IMR-90 (cell line): ENCODE results near the gene KIRREL1. TPM values are rescaled to one million over a fixed set of nuclear protein-coding genes. Genes with fewer than 3 reads are reported as not detected.

Experiments used
- ATAC-seq: fragments of 200-7000 bp; cut with Tn5 transposase; 2 replicates; pipeline ENCODE4 v1.9.1; 2020; ENCODE audit warnings: low read depth, mild to moderate bottlenecking, moderate library complexity
- BruUV-seq: library from RNA; stranded (reverse); fragments of 400-500 nt; replicated peaks from 2 replicates; lab custom pipeline; 2021; lab: Mats Ljungman, UMichigan
- CTCF ChIA-PET: fragments of 300-600 bp; formaldehyde crosslinking; extraction: SDS; loops from one replicate; lab custom pipeline; 2021; ENCODE audit warnings: antibody characterized with exemption; lab: Yijun Ruan, JAX
- POLR2A ChIA-PET: fragments of 300-600 bp; sonication (Branson Sonifier 250); formaldehyde crosslinking; loops from one replicate; lab custom pipeline; 2022; ENCODE audit warnings: antibody characterized with exemption; ENCODE audit not compliant: unreplicated experiment; lab: Charles Lee
- DNase-seq: peaks from one replicate; pipeline ENCODE4 v3.0.0; 2013
- H2AFZ ChIP-seq: replicated peaks from 2 replicates; pipeline ENCODE3; 2013; ENCODE audit warnings: low read length, mild to moderate bottlenecking; ENCODE audit not compliant: poor library complexity
- H2AK5ac ChIP-seq: 2 replicates; pipeline ENCODE4 v1.6.1; 2013; ENCODE audit warnings: low read depth, low read length, inconsistent platforms
- H2AK9ac ChIP-seq: replicated peaks from 2 replicates; pipeline ENCODE3; 2013; ENCODE audit warnings: mild to moderate bottlenecking, low read depth, low read length, moderate library complexity; ENCODE audit not compliant: poor library complexity
- H2BK120ac ChIP-seq: 2 replicates; pipeline ENCODE4 v1.6.1; 2013; ENCODE audit warnings: low read depth, low read length, inconsistent platforms
- H2BK15ac ChIP-seq: 3 replicates; pipeline ENCODE4 v1.6.1; 2013; ENCODE audit warnings: low read depth, low read length, inconsistent platforms
- H2BK20ac ChIP-seq: 2 replicates; pipeline ENCODE4 v1.6.1; 2013; ENCODE audit warnings: low read depth, mild to moderate bottlenecking, inconsistent platforms, low read length, moderate library complexity
- H2BK5ac ChIP-seq: 2 replicates; pipeline ENCODE4 v1.6.1; 2013; ENCODE audit warnings: mild to moderate bottlenecking, low read depth, low read length, inconsistent platforms; ENCODE audit not compliant: poor library complexity, severe bottlenecking
- H3K14ac ChIP-seq: replicated peaks from 2 replicates; pipeline ENCODE4 v1.6.1; 2013; ENCODE audit warnings: low read depth, low read length, inconsistent platforms
- H3K18ac ChIP-seq: 2 replicates; pipeline ENCODE4 v1.6.1; 2013; ENCODE audit warnings: low read depth, low read length, control low read depth
- H3K23ac ChIP-seq: 2 replicates; pipeline ENCODE4 v1.6.1; 2013; ENCODE audit warnings: low read depth, low read length, inconsistent platforms
- H3K27ac ChIP-seq: 2 replicates; pipeline ENCODE4 v1.5.1; 2013; ENCODE audit warnings: mild to moderate bottlenecking, control low read depth, low read length; ENCODE audit not compliant: insufficient read depth
- H3K27me3 ChIP-seq: 2 replicates; pipeline ENCODE4 v1.6.1; 2013; ENCODE audit warnings: low read length; ENCODE audit not compliant: control insufficient read depth, insufficient read depth
- H3K36me3 ChIP-seq: 2 replicates; pipeline ENCODE4 v1.6.1; 2013; ENCODE audit warnings: low read length, mixed read lengths; ENCODE audit not compliant: control insufficient read depth, insufficient read depth
- H3K4ac ChIP-seq: 2 replicates; pipeline ENCODE4 v1.6.1; 2013; ENCODE audit warnings: low read depth, low read length, inconsistent platforms
- H3K4me1 ChIP-seq: 2 replicates; pipeline ENCODE4 v1.6.1; 2013; ENCODE audit warnings: low read length, mixed read lengths; ENCODE audit not compliant: control insufficient read depth, insufficient read depth
- H3K4me2 ChIP-seq: 2 replicates; pipeline ENCODE4 v1.6.1; 2013; ENCODE audit warnings: low read depth, mild to moderate bottlenecking, control low read depth, low read length, moderate library complexity
- H3K4me3 ChIP-seq: 2 replicates; pipeline ENCODE4 v1.5.1; 2013; ENCODE audit warnings: low read depth, mild to moderate bottlenecking, control low read depth, low read length, moderate library complexity; ENCODE audit not compliant: insufficient read depth
- H3K56ac ChIP-seq: 2 replicates; pipeline ENCODE4 v1.6.1; 2013; ENCODE audit warnings: low read length, inconsistent platforms; ENCODE audit not compliant: insufficient read depth; ENCODE audit errors: extremely low read depth
- H3K79me1 ChIP-seq, 2 experiments: 2 replicates each; pipeline ENCODE4 v1.6.1; 2013; ENCODE audit warnings: low read length in 2 of 2, inconsistent platforms in 1 of 2, low read depth in 1 of 2
- H3K9ac ChIP-seq: 2 replicates; pipeline ENCODE4 v1.6.1; 2013; ENCODE audit warnings: low read depth, low read length, control low read depth
- H3K9me1 ChIP-seq: 2 replicates; pipeline ENCODE4 v1.6.1; 2013; ENCODE audit warnings: low read length, inconsistent platforms; ENCODE audit not compliant: insufficient read depth
- H3K9me3 ChIP-seq: 2 replicates; pipeline ENCODE4 v1.6.1; 2013; ENCODE audit warnings: low read length; ENCODE audit not compliant: control insufficient read depth, insufficient read depth
- H4K20me1 ChIP-seq: 2 replicates; pipeline ENCODE4 v1.6.1; 2013; ENCODE audit warnings: low read length, inconsistent platforms; ENCODE audit not compliant: insufficient read depth
- H4K5ac ChIP-seq: 2 replicates; pipeline ENCODE4 v1.6.1; 2013; ENCODE audit warnings: mild to moderate bottlenecking, low read depth, low read length, control low read depth
- H4K8ac ChIP-seq, 2 experiments: 2 replicates each; pipeline ENCODE4 v1.6.1; 2013; ENCODE audit warnings: low read depth in 2 of 2, low read length in 2 of 2, control low read depth in 1 of 2, inconsistent platforms in 1 of 2
- H4K91ac ChIP-seq: 2 replicates; pipeline ENCODE4 v1.6.1; 2013; ENCODE audit warnings: low read depth, low read length, inconsistent platforms; ENCODE audit not compliant: insufficient read depth
- BHLHE40 ChIP-seq: fragments of 150-350 bp; IDR thresholded peaks from 2 replicates; pipeline ENCODE4 v1.6.1; 2016; ENCODE audit warnings: mild to moderate bottlenecking, low read depth, low read length
- CEBPB ChIP-seq: IDR thresholded peaks from 2 replicates; pipeline ENCODE4 v1.6.1; 2012; ENCODE audit warnings: low read depth, low read length, improper control_type of control experiment
- CHD1 ChIP-seq: IDR thresholded peaks from 2 replicates; pipeline ENCODE4 v1.6.1; 2012; ENCODE audit warnings: low read depth, low read length, improper control_type of control experiment
- FOS ChIP-seq: fragments of 150-350 bp; IDR thresholded peaks from 2 replicates; pipeline ENCODE4 v1.6.1; 2016; ENCODE audit warnings: low read depth, low read length
- MAFK ChIP-seq: IDR thresholded peaks from 2 replicates; pipeline ENCODE4 v1.6.1; 2012; ENCODE audit warnings: low read depth, low read length, improper control_type of control experiment
- MAZ ChIP-seq: IDR thresholded peaks from 2 replicates; pipeline ENCODE4 v1.6.1; 2012; ENCODE audit warnings: low read depth, mild to moderate bottlenecking, low read length, improper control_type of control experiment, moderate library complexity, borderline replicate concordance
- MXI1 ChIP-seq: IDR thresholded peaks from 2 replicates; pipeline ENCODE4 v1.6.1; 2012; ENCODE audit warnings: low read depth, mild to moderate bottlenecking, low read length, moderate library complexity, borderline replicate concordance
- NFE2L2 ChIP-seq: fragments of 150-350 bp; IDR thresholded peaks from 2 replicates; pipeline ENCODE4 v1.6.1; 2016; ENCODE audit warnings: low read depth, mild to moderate bottlenecking, low read length
- POLR2A ChIP-seq: IDR thresholded peaks from 2 replicates; pipeline ENCODE4 v1.6.1; 2012; ENCODE audit warnings: mild to moderate bottlenecking, low read depth, low read length
- RAD21 ChIP-seq: IDR thresholded peaks from 2 replicates; pipeline ENCODE4 v1.6.1; 2012; ENCODE audit warnings: low read length, improper control_type of control experiment
- RCOR1 ChIP-seq: IDR thresholded peaks from 2 replicates; pipeline ENCODE4 v1.6.1; 2012; ENCODE audit warnings: mild to moderate bottlenecking, low read length, improper control_type of control experiment; ENCODE audit not compliant: insufficient replicate concordance
- SMC3 ChIP-seq: fragments of 150-350 bp; IDR thresholded peaks from 2 replicates; pipeline ENCODE4 v1.6.1; 2016; ENCODE audit warnings: low read depth, mild to moderate bottlenecking, antibody characterized with exemption, low read length, moderate library complexity
- WGBS, 2 experiments: methylation state at CpG; one replicate each; pipeline versions ENCODE4 v1.1.5 to v1.1.7; 2013; ENCODE audit warnings: missing lambda C conversion rate in 2 of 2; ENCODE audit not compliant: insufficient read length in 1 of 2; ENCODE audit errors: extremely low coverage in 2 of 2; 5-methylcytosine and 5-hydroxymethylcytosine counted together
- dilution Hi-C: fragments of 300-500 bp; cut with HindIII; formaldehyde crosslinking; loops from one replicate; pipeline ENCODE4 v1.14.3; 2018; ENCODE audit warnings: low sequenced_read_pairs; ENCODE audit not compliant: unreplicated experiment
- in situ Hi-C: fragments of 300-500 bp; cut with MboI; formaldehyde crosslinking; loops from 3 replicates; pipeline ENCODE4 v1.14.3; 2019; ENCODE audit warnings: low sequenced_read_pairs, inconsistent platforms, mixed read lengths
- intact Hi-C: fragments of 100-400 bp; cut with micrococcal nuclease; formaldehyde crosslinking; loops from 2 replicates; pipeline ENCODE4 v1.10.0; 2022
- polyA plus RNA-seq, 3 experiments: library from polyadenylated mRNA; depleted of rRNA; stranded (reverse); fragments of >200 nt; gene quantifications; 2 replicates each; pipeline ENCODE4 v1.2.3, GENCODE V29; 2012; ENCODE audit warnings: low replicate concordance in 1 of 3
- total RNA-seq: library from RNA; depleted of rRNA; stranded (reverse); fragments of >200 nt; gene quantifications from 2 replicates; pipeline ENCODE4 v1.2.3, GENCODE V29; 2012
- TF ChIP-seq, protein P1 (sequence below): fragments of 150-350 bp; IDR thresholded peaks from 2 replicates; pipeline ENCODE4 v1.6.1; 2016; ENCODE audit warnings: low read depth, mild to moderate bottlenecking, low read length, moderate library complexity, borderline replicate concordance
- TF ChIP-seq, protein P2 (sequence below): fragments of 150-350 bp; IDR thresholded peaks from 2 replicates; pipeline ENCODE4 v1.6.1; 2017; ENCODE audit warnings: mild to moderate bottlenecking, antibody characterized with exemption, low read length, low read depth
- TF ChIP-seq, protein P3 (sequence below): conservative IDR thresholded peaks from 2 replicates; pipeline ENCODE4 v1.5.1; 2012; ENCODE audit warnings: mild to moderate bottlenecking, low read depth, low read length, improper control_type of control experiment

KIRREL1 gene
- total and polyA plus RNA-seq, 2 of the 4 experiments (the other 2 are of a cell fraction) = 58.1 to 64.7 TPM

DNA sequence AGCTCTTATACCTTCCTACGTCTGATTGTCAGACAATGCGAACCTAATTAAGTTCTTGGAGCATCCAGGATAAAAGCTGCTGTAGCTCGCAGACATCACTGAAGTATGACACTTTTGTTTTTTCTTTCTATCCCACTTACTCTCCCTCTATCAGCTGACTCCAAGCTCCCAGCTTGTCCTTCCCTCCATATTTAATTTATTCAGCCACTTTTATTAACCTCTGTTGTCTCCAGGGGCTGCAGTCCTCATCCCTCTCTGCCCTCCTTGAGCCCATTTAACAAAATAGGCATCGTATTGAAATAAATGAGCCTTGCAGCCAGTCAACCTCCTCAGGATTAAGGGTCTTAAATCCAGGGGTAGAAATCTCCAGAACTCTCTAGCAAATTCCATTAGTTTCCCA lies 7.1 kb downstream of the KIRREL1 start:
- Histone ChIP-seq H2BK5ac (peak overlapping the region; percentile 94), H3K27ac (peak overlapping the region; percentile 36; the same call in 1 of the 2 replicates), H3K23ac (peak overlapping the region; percentile 32; the same call in 1 of the 2 replicates), H2BK15ac (no peak overlapping the region), H3K4ac (peak overlapping the region; percentile 12; the same call in 1 of the 2 replicates), H3K4me1 (peaks cover 52% of the 10 kb centered on the region), H4K20me1 (peaks cover 58% of the 10 kb centered on the region), H3K14ac (peak overlapping the region; percentile 42), H3K18ac (no peak overlapping the region), H2BK20ac (no peak overlapping the region), H2BK120ac (no peak overlapping the region), H3K36me3 (peaks cover 3% of the 10 kb centered on the region; the same call in 1 of the 2 replicates), H3K9ac (no peak overlapping the region), H2AK5ac (peak overlapping the region; percentile 16; the same call in 1 of the 2 replicates), H4K91ac (no peak overlapping the region), H3K56ac (no peak overlapping the region), H3K9me1 (peaks cover 54% of the 10 kb centered on the region), H3K4me3 (no peak overlapping the region), H3K4me2 (no peak overlapping the region), H4K8ac (no peak overlapping the region), H2AK9ac (no peak overlapping the region), H3K79me1 (peaks cover 6 to 86% of the 10 kb centered on the region in 2 experiments; a peak in 3 of 4 replicates), H3K27me3 (no peaks in the 10 kb centered on the region), H4K5ac (no peak overlapping the region), H3K9me3 (no peaks in the 10 kb centered on the region), H2AFZ (no peak overlapping the region)
- POLR2A ChIA-PET = interaction anchor here (0.6 kb wide), 1 partner anchor 19 kb away, joined by 4 read pairs; no protein-coding TSS in a partner anchor
- intact Hi-C loops (no loop called here), in situ Hi-C loops (no loop called here), dilution Hi-C loops (no loop called here)
- CTCF ChIA-PET = interaction anchor here (0.9 kb wide), 1 partner anchor 9 kb away, joined by 3 read pairs; no protein-coding TSS in a partner anchor
- BruUV-seq = no TSS peak
- WGBS, 2 experiments = 74% methylated on average over 3 of the region's 4 CpGs; no CpG with 5 or more reads in 1 of the 2 experiments
- DNase-seq = no peak
- TF ChIP-seq NFE2L2 (no peak), MXI1 (no peak), SMC3 (no peak), RCOR1 (no peak), POLR2A (no peak), RAD21 (no peak), BHLHE40 (no peak), CHD1 (no peak), MAZ (no peak), CEBPB (no peak), MAFK (no peak), FOS (no peak)
- TF ChIP-seq, protein P1, sequence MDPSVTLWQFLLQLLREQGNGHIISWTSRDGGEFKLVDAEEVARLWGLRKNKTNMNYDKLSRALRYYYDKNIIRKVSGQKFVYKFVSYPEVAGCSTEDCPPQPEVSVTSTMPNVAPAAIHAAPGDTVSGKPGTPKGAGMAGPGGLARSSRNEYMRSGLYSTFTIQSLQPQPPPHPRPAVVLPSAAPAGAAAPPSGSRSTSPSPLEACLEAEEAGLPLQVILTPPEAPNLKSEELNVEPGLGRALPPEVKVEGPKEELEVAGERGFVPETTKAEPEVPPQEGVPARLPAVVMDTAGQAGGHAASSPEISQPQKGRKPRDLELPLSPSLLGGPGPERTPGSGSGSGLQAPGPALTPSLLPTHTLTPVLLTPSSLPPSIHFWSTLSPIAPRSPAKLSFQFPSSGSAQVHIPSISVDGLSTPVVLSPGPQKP = no peak
- TF ChIP-seq, protein P2, sequence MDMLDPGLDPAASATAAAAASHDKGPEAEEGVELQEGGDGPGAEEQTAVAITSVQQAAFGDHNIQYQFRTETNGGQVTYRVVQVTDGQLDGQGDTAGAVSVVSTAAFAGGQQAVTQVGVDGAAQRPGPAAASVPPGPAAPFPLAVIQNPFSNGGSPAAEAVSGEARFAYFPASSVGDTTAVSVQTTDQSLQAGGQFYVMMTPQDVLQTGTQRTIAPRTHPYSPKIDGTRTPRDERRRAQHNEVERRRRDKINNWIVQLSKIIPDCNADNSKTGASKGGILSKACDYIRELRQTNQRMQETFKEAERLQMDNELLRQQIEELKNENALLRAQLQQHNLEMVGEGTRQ = no peak
- TF ChIP-seq, protein P3, sequence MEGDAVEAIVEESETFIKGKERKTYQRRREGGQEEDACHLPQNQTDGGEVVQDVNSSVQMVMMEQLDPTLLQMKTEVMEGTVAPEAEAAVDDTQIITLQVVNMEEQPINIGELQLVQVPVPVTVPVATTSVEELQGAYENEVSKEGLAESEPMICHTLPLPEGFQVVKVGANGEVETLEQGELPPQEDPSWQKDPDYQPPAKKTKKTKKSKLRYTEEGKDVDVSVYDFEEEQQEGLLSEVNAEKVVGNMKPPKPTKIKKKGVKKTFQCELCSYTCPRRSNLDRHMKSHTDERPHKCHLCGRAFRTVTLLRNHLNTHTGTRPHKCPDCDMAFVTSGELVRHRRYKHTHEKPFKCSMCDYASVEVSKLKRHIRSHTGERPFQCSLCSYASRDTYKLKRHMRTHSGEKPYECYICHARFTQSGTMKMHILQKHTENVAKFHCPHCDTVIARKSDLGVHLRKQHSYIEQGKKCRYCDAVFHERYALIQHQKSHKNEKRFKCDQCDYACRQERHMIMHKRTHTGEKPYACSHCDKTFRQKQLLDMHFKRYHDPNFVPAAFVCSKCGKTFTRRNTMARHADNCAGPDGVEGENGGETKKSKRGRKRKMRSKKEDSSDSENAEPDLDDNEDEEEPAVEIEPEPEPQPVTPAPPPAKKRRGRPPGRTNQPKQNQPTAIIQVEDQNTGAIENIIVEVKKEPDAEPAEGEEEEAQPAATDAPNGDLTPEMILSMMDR = no peak
- no peak for ATAC-seq
